Activated T-helper 1 cell treated with Interleukin-2 at 50 U/mL for 16 hours (primary cell): ENCODE results near the gene ANKDD1B.
"Not testable (repeated sequence)": the region's sequence is repeated elsewhere in the genome, so short reads cannot be mapped to it uniquely, and the experiment has no call there.

Source experiments
- DNase-seq: peaks from one replicate; pipeline ENCODE4 v3.0.0-alpha.2; 2020; ENCODE audit warnings: low read depth

ANKDD1B gene

GRCh38 chr5:75660678-75661465, 49.6 kb downstream of the ANKDD1B start:
- DNase-seq = no peak

DNA sequence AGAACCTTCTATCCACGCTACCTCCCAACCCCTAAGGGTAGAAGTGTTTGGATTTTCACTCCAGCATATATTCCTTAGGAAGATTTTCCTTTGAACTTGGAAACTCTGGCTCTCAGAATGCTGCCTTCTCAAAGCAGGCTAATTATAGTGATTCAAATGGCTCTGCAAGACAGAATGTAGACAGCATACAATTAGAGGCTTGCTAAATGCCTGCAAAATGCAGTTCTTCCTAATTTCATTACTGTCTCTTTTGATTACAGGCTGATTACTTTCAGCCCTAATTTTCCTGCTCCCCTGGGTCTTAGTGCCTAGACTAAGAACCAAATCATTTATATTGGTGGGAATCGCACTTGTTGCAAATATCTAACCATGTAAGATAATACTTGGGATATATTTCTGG, 50.8 kb downstream of the ANKDD1B start:
- no peak for DNase-seq

GRCh38 chr5:75663579-75664284, 52.5 kb downstream of the ANKDD1B start:
- DNase-seq = no peak

GRCh38 chr5:75664979-75665378, 53.7 kb downstream of the ANKDD1B start:
- DNase-seq = no peak

DNA sequence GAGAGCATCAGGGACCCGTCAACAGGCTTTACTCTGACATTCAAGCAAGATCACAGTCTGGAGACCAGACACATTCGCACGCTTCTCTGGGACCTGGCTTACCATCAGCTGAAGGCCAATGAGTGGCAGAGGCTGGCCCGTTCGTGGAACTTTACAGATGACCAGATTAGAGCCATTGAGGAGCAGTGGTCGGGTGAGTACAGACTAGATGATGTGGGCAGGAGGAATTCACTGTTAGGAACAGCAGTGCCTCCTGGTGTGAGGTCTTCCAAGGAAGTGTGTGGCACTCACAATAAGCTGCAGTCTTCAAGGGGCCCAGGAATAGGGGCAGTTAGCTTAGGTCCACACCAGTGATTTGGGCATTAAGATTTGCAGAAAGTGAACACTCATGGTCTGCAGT, 55.5 kb downstream of the ANKDD1B start:
- no peak for DNase-seq

GRCh38 chr5:75667586-75667985, 56.3 kb downstream of the ANKDD1B start:
- no peak for DNase-seq

- no peak for DNase-seq
Measured at GRCh38 chr5:75668445-75668844, 57.2 kb downstream of the ANKDD1B start.

GRCh38 chr5:75668977-75669689, 57.9 kb downstream of the ANKDD1B start:
- no peak for DNase-seq

DNA sequence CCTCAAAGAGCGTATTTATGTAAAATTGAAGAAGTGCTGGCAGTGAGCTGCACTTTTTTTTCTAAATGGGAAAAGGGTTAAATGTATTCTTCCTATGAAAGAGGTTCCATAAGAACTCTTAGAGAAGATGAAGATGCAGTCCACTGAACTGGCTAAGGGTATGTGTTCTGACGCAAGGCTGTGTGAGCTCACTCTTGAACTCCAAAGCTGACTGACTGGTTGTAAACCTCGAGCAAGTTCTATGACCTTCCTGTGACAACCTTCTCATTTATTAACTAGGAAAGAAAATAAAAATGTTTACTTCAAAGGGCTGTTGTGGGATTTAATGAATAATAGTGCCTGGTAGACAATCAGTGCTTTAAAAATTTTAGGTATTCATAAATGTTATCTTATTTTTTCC, 59.3 kb downstream of the ANKDD1B start:
- no peak for DNase-seq

DNA sequence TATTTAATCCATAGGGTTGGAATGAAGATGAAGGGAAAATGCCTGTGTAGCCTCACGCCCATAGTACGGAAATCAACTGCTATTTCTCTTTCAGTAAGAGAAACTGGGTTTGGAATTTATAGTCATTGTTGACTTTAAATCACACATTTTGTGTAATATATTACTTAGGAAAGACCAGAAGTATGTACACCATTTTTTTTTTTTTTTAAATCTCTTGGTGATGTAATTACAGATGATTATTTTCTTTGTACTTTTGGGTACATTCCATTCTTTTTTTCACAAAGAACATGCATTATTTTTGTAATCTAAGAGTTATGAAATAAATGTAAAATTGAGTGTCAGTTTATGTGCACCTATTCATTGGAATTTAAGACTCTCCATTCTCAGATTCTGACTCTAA, 60.3 kb downstream of the ANKDD1B start:
- no peak for DNase-seq

DNA sequence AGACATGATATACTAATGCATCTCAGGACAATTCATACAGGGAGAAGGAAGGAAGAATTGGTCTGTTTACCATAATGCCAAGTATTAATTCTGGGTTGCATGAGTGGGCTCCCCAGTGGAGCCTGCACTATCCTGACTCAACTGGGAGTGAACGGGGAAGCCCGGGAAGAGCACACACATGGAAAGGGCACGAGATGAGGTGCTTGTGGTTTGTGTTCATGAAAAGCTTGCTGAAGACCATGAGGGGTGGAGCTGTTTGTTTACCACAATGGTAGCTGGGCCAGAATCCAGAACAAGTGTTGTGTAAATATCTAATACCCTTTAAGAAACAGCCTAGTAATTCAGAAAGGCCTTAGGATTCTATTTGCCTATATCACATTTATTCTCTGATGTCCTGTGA, 61.4 kb downstream of the ANKDD1B start:
- no peak for DNase-seq

DNA sequence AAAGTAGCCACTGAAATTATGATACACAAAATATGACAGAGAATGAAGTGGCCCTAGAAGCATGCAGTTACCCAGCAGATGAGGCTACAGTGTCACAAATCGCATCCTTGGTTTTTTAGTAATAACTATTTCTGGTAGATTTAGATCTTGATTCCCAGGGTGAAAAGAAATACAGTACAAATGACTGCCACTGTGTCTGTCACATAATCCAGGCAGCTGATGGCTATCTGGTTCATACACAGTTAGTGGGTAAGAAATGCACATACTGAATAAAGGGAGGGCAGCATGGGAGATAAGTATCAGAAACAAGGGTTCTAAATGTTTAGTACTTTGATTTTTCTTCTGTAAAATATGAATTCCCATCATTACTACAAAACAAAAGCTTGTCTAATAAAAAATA, 64.5 kb downstream of the ANKDD1B start:
- DNase-seq = no peak

DNA sequence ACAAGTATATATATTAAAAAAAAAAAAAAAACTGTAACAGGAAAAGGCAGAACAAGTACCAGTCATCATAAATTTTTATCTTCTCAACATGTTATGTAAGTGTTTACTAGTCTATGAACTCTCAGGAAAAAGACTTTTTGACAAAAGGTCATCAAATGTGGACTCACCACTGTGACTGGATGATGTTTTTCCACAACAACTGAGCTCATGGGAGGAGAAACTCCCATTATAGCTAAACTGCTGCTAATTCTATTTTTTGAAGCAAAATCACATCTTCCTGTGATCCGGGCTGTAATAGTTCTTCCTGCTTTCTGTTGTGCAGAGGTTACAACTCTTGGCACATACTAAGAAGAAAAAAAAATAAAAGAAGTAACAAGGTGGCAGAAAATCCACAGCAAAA, 66.4 kb downstream of the ANKDD1B start:
- DNase-seq = no peak

GRCh38 chr5:75678155-75678554, 66.9 kb downstream of the ANKDD1B start:
- no peak for DNase-seq

DNA sequence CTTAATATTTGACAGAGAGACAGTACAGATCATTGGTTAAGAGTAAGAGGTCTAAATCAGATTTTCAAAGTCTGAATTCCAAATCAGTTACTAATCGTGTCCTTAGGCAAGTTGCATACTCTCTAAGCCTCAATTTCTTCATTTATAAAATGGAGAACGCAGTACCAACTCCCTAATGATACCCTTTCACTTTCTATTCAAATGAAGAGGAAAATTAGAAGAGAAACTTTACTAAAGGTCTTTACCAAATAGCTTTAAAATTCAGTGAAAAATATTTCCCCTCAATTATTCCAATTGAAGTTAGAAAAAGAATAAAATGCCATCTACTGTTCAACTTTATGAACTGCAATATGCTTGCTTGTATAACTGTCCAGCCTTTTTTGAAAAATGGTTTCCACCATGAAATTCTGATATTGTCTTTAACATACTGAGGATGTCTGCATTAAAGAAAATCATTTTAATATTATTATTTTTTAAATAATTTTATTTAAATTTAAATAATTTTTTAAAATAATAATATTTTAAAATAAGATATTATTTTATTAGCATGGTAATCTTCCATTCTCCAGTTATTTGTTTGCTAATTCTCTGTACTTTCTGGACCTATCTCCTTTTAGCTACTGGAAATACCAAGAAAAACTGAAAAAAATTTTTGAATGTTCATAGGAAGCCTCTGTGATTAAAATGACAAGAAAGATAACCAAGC, 70.0 kb downstream of the ANKDD1B start:
- DNase-seq = no peak

DNA sequence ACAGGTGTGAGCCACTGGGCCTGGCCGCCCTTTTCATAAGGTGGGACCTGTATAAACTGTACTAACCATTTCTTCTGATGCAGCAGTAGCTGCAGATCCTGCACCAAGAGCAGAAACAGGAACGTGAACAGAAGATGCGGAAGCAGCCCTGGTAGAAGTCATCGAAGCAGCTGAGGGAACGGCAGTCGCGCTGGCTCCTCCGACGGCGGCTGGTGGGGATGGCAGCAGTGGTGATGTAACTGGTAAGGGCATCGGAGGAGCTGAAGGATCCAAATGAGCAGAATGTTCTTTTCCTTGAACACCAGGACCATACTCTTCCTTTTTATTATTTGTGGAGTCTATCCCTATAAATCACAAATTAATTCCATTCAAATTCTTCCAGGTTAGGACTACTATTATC, 73.9 kb downstream of the ANKDD1B start:
- no peak for DNase-seq

DNA sequence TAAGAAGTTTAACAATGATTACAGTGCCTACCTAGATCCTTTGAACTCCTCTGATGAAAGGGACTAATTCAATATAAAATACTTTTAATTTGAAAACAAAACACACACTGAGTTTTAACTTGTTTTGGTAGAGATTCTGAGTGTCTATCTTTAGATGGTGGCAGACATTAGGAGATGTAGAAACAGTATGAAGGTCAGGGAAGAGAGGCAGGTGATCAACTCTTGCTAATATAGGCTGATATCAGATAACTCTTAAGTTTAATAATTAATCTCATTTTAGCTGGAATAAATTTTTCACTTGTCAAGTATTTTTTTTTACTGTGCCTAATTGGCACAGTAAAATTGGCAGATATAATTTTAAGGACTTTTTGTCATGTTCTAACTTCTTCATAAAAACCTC, 75.2 kb downstream of the ANKDD1B start:
- DNase-seq = no peak

DNA sequence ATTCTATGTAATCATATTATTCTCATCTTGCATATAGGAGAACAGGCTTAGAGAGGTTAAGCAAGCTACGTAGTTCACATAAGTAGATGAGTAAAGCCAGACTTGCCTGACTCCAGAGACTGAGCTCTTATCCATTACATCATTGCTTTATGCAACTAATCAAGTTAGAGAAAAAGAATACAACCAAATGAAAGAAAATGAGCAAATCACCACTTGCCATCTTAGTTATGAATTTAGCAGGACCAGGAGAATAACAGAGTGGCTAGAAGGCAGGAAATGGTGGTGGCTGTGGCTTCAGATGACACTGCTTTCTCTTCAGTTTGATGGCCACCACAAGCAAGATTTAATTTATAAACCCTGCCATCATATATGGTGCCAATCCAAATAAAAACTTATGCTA, 79.4 kb downstream of the ANKDD1B start:
- no peak for DNase-seq

GRCh38 chr5:75694781-75695180, 83.5 kb downstream of the ANKDD1B start:
- no peak for DNase-seq

DNA sequence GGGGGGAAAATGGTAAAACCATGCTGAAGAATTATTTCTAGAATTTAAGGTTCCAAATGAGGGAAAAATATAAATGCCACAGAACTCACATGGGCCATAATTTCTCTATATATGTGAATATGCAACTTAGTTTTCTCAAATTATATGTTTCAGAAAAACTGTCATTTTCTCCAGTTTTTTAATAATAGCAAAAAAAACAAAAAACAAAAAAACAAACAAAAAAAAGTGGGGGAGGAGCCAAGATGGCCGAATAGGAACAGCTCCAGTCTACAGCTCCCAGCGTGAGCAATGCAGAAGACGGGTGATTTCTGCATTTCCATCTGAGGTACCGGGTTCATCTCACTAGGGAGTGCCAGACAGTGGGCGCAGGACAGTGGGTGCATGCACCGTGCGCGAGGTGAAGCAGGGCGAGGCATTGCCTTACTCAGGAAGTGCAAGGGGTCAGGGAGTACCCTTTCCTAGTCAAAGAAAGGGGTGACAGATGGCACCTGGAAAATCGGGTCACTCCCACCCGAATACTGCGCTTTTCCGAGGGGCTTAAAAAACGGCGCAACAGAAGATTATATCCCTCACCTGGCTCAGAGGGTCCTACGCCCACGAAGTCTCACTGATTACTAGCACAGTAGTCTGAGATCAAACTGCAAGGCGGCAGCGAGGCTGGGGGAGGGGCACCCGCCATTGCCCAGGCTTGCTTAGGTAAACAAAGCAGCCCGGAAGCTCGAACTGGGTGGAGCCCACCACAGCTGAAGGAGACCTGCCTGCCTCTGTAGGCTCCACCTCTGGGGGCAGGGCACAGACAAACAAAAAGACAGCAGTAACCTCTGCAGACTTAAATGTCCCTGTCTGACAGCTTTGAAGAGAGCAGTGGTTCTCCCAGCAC, 84.5 kb downstream of the ANKDD1B start:
- not testable (repeated sequence) for DNase-seq

DNA sequence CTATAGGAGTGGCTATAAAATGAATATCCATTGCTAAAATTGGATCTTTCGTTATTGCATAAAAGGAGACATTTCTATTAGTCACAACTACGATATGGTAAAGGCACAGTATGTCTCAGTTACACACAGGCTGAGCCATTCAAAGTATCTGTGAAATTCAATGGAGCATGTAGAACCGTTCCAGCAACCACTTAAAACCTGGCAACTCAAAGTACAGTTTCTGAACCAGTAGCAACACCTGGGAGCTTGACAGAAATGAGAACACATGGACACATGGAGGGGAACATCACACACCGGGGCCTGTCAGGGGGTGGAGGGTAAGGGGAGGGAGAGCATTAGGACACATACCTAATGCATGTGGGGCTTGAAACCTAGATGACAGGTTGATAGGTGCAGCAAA, 90.6 kb downstream of the ANKDD1B start:
- DNase-seq = no peak
